HG03025 (cell line): ENCODE results near the gene NFS1.

Experiments
- ATAC-seq: cut with Tn5 transposase; IDR thresholded peaks from one replicate; pipeline ENCODE4 v1.9.1; 2021; ENCODE audit warnings: mild to moderate bottlenecking, moderate library complexity; ENCODE audit not compliant: unreplicated experiment, low FRiP score

Gene NFS1

DNA sequence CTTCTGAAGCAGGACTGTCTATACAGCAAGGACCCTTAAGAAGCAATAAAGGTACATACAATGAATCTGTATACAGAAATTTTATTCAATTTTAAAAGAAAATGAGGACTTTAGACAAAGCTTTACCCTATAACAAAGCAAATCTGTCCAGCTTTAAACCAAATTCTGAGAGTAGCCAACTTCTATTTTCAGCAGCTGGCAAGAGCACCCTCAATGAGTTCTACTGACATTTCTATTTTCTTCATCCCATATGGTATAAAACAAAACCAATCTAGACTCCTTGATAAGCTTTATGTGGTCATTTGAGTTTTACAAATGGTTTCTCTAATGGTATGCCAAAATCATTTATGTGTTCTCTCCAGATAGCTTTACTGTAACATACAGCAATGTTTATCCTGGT lies 47.2 kb downstream of the NFS1 start:
- ATAC-seq, result no peak

- no peak for ATAC-seq
Measured at GRCh38 chr20:35650632-35651031, 48.5 kb downstream of the NFS1 start.

DNA sequence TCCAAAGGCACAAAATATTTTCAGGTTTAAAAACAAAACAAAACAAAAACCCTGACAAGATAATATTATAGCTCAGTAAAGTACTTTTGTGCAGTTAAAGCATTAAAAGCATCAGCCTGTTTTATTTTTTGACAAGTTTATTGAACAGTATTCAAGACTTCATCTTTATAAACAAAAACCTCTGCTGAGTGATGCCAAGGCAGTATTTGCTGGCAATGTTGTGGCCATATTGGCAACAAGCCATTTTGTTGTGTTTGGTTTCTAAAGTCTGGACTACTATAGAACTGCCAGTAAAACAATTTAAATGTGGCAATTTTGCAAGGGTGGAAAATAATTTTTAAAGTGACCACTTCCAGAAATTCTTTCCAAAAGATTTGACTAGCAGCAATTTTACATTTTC lies 50.3 kb downstream of the NFS1 start:
- no peak for ATAC-seq

GRCh38 chr20:35644806-35645205 lies 54.3 kb downstream of the NFS1 start:
- no peak for ATAC-seq

GRCh38 chr20:35643045-35643444 lies 56.1 kb downstream of the NFS1 start:
- no peak for ATAC-seq

GRCh38 chr20:35641743-35642142 lies 57.4 kb downstream of the NFS1 start:
- ATAC-seq, result no peak

DNA sequence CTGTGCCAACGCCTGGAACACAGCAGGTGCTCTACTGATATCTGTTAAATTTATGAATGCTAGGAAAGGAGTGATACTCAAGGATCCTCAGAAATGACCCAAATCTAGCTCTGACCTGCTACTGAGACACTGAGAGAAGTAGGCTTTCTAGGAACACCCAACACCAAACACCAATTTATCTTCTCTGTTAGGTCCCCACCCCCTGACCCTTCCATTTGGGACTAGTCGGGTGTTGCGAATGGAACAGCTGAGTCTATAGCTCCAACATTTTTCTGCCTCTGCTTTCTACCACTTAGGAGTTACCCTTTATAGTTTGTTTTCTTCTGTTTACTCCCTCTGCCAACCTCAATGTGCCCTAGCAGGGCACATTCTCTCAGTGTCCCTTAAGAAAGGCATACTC lies 58.4 kb downstream of the NFS1 start:
- ATAC-seq, result no peak

DNA sequence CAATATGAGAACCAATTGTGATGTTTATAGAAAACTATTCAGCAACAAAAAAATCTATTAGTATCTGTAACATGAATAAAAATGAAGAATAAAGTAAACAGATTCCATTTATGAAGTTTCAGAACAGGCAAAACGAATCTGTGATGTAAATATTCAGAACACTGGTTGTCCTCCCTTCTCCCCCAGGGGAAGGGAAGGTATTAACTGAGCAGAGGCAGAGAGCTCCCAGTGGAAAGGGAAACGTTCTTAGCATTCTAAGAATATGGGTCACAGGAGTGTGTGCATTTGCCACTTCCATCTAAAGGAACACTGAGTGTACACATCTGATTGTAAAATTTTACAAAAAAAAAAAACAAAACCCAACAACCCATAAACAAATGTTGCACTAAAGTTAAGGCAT lies 60.4 kb downstream of the NFS1 start:
- ATAC-seq, result no peak

DNA sequence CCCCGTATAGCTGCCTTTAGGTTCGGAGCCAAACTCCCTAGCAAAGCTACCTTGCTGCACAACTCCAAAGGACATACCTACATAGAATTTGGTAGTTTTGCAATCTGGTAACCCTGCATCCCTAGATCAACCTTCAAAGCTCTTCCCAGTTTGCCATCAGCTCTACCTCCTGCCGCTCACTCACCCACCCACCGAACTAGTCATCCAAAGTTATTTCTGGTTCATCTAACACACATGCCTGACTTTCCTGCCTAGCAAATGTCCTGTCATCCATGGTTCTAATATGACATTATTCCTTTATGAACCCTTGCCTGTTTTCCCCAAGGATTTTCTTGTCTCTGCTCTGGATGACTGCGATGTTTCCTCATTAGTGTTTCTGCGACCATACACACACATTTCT lies 61.9 kb downstream of the NFS1 start:
- ATAC-seq, result no peak

- ATAC-seq, result no peak
Measured at GRCh38 chr20:35636095-35636494, 63.1 kb downstream of the NFS1 start.

DNA sequence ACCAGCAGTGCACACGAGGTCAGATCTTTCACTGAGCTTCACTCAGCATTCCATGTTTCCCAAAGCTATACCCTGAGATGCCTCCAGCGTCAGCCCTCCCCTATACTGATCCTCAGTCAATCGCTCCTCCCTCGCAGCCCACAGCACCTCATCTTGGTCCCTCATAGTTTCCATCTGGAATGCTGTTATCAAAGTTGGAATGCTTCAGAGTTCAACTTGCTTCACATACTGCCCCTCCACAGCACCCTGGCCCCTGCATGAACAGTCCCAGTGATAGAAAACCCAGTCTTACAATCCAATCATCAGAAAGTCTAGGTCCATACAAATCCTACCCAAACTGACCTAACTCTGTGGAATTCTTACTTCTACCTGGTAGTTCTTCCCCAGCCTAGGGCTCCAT lies 63.5 kb downstream of the NFS1 start:
- no peak for ATAC-seq

- ATAC-seq, result no peak
Measured at GRCh38 chr20:35632539-35633115, 66.5 kb downstream of the NFS1 start.

GRCh38 chr20:35630636-35631035 lies 68.5 kb downstream of the NFS1 start:
- ATAC-seq, result no peak

DNA sequence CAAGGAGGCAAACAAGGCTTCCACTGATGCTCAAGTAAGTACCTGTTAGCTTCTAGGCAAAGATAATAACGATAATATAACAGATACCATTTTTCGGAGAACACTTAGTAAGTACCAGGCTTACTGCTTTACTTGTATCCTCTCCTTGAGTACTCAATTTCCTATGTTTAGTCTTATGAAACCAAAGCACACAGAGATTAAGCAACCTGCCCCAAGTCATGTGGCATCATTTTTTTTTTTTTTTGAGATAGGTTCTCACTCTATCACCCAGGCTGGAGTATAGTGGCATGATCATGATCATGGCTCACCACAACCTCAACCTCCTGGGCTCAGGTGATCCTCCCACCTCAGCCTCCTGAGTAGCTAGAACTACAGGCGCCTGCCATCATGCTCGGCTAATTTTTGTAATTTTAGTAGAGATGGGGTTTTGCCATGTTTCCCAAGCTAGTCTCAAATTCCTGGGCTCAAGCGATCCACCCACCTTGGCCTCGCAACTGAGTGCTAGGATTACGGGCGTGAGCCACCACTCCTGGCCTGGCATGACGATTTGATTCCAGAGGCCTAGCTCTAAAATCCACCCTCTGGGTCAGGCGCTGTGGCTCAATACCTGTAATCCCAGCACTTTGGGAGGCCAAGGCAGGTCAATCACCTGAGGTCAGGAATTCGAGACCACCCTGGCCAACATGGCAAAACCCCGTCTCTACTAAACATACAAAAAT lies 69.6 kb downstream of the NFS1 start:
- ATAC-seq, result no peak

GRCh38 chr20:35627121-35627520 lies 72.0 kb downstream of the NFS1 start:
- no peak for ATAC-seq

DNA sequence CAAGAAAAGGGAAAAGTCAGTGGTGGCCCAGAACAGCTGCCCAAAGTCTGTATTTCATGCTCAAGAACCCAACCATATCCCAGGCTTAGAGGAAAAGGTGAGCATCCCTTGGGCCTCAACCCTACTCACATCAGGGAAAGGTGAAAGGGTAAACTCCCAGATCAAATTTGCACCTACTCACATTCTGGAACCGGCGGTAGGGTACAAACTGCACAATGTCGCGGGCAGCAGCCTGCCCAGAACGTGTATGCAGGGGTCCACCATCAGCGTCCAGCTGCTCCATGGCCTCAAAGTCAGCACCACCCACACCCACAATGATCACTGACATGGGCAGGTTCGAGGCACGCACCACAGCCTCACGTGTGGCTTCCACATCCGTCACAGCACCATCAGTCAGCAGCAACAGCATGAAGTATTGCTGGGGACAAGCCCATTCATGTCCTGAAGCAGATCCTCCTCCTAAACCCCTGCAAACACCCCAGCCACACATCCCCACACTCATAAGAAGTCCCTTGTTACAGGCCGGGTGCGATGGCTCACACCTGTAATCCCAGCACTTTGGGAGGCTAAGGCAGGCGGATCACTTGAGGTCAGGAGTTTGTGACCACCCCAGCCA lies 72.7 kb downstream of the NFS1 start:
- no peak for ATAC-seq

GRCh38 chr20:35625584-35626385 lies 73.4 kb downstream of the NFS1 start:
- ATAC-seq, result no peak

DNA sequence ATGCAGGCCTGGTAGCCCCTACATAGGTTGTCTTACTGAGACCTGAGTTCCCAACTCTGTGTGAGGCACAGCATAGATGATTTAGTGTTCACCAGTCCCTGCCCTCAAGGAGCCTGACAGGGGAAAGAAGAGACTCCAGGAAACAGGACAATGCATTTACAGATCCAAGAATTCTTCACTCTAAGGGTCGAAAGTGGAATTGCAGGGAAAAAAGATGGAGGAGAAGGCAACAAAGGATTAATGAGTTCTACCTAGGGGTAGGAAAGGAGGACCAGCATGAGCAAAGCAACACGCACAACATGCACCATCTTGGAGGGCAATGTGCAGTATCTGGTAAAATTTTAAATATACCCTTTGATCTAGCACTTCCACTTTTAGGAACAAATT lies 77.6 kb downstream of the NFS1 start:
- no peak for ATAC-seq

- ATAC-seq, result no peak
Measured at GRCh38 chr20:35620818-35621559, 78.2 kb downstream of the NFS1 start.

DNA sequence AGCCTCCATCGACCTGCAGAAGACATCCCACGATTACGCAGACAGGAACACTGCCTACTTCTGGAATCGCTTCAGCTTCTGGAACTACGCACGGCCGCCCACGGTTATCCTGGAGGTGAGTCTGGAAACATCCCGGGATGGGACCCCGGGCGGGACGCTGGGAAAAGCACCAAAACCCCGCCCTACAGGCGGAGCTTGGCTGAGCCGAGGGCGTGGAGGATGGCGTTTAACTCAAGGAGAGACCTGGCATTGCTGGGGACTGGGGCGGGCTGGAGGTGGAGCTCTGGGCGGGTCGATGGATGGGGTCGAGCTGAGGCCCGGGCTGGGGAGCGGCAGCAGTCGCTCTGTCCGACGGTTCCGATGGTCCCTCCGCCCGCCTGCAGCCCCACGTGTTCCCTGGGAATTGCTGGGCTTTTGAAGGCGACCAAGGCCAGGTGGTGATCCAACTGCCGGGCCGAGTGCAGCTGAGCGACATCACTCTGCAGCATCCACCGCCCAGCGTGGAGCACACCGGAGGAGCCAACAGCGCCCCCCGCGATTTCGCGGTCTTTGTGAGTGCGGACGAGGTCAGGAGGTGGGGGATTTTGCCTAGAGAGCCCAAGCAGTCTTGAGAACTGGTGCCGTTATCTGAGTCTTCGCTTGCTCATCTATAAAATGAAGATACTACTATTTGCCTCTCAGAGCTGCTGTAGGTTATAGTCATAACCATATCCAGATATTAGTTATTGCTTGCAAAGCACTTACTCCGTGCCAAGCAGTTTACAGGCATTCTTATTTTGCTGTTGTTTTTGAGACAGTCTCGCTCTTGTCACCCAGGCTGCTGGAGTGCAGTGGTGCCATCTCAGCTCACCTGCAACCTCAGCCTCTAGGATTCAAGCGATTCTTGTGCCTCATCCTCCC lies 79.7 kb downstream of the NFS1 start:
- ATAC-seq, result no peak
